DLD1 (cell line): Measurements from ENCODE around the gene NDUFAF8.

Source experiments
- in situ Hi-C: cut with HindIII; loops from 2 replicates; pipeline ENCODE4 v1.10.0; 2017; ENCODE audit warnings: low sequenced_read_pairs

The NDUFAF8 gene

GRCh38 chr17:81267390-81268067 is 28.4 kb downstream of the NDUFAF8 start:
- in situ Hi-C loops, result no loop called here

- in situ Hi-C loops, result no loop called here
These were observed 31.2 kb downstream of the NDUFAF8 start for GRCh38 chr17:81270279-81270678.

- in situ Hi-C loops, result no loop called here
These were observed 32.1 kb downstream of the NDUFAF8 start for GRCh38 chr17:81271226-81271625.

GRCh38 chr17:81272616-81273015 is 33.5 kb downstream of the NDUFAF8 start:
- in situ Hi-C loops, result no loop called here

- in situ Hi-C loops, result no loop called here
These were observed 34.8 kb downstream of the NDUFAF8 start for GRCh38 chr17:81273698-81274470.

- in situ Hi-C loops, result no loop called here
These were observed 35.3 kb downstream of the NDUFAF8 start for GRCh38 chr17:81274471-81274855.

GRCh38 chr17:81276781-81277180 is 37.7 kb downstream of the NDUFAF8 start:
- in situ Hi-C loops, result no loop called here

GRCh38 chr17:81277421-81277820 is 38.3 kb downstream of the NDUFAF8 start:
- in situ Hi-C loops, result no loop called here

- in situ Hi-C loops, result no loop called here
These were observed 39.0 kb downstream of the NDUFAF8 start for GRCh38 chr17:81277946-81278693.

- in situ Hi-C loops, result no loop called here
These were observed 39.7 kb downstream of the NDUFAF8 start for GRCh38 chr17:81278831-81279230.

- in situ Hi-C loops, result no loop called here
These were observed 40.5 kb downstream of the NDUFAF8 start for GRCh38 chr17:81279278-81280275.

- in situ Hi-C loops, result no loop called here
These were observed 41.5 kb downstream of the NDUFAF8 start for GRCh38 chr17:81280571-81280970.

GRCh38 chr17:81282141-81282540 is 43.0 kb downstream of the NDUFAF8 start:
- in situ Hi-C loops, result no loop called here

- in situ Hi-C loops, result no loop called here
These were observed 43.8 kb downstream of the NDUFAF8 start for GRCh38 chr17:81282876-81283275.

- in situ Hi-C loops, result no loop called here
These were observed 46.2 kb downstream of the NDUFAF8 start for GRCh38 chr17:81285179-81285878.

GRCh38 chr17:81285894-81286293 is 46.8 kb downstream of the NDUFAF8 start:
- in situ Hi-C loops, result no loop called here

GRCh38 chr17:81286491-81287145 is 47.5 kb downstream of the NDUFAF8 start:
- in situ Hi-C loops, result no loop called here

- in situ Hi-C loops, result no loop called here
These were observed 48.0 kb downstream of the NDUFAF8 start for GRCh38 chr17:81287152-81287551.

- in situ Hi-C loops, result no loop called here
These were observed 48.8 kb downstream of the NDUFAF8 start for GRCh38 chr17:81287741-81288430.
